Caki2 (cell line): ENCODE measurements around the gene LONP2. TPM values are rescaled to one million over a fixed set of nuclear protein-coding genes. Genes with fewer than 3 reads are reported as not detected.

Source experiments
- DNase-seq: peaks from one replicate; pipeline ENCODE4 v3.0.0-alpha.2; 2015; ENCODE audit warnings: low read depth
- in situ Hi-C: cut with HindIII; loops from 2 replicates; pipeline ENCODE4 v1.10.0; 2016; ENCODE audit warnings: low sequenced_read_pairs, low pct_unique_long_range_greater_than_20kb, mixed read lengths
- total RNA-seq: library from RNA; depleted of rRNA; stranded (reverse); fragments of >200 nt; shearing (Covaris generic); gene quantifications from 2 replicates; pipeline ENCODE4 v1.2.3, GENCODE V29; 2014; ENCODE audit warnings: low replicate concordance; rRNA removed

Gene LONP2
- total RNA-seq: 27.9 and 28.7 TPM in 2 replicates

GRCh38 chr16:48244080-48244862 lies at the start of gene LONP2:
TSS of gene LONP2 (plus strand) at chr16:48244300. CDS start at chr16:48244389, 89 bp downstream.
- peak; percentile 78 for DNase-seq
- in situ Hi-C loops: no loop called here

GRCh38 chr16:48194828-48195556 lies 49.1 kb upstream of the LONP2 start:
- DNase-seq: peak; percentile 18
- in situ Hi-C loops: no loop called here

GRCh38 chr16:48197294-48197693 lies 46.8 kb upstream of the LONP2 start:
- no peak for DNase-seq
- in situ Hi-C loops: no loop called here

GRCh38 chr16:48201515-48202201 lies 42.4 kb upstream of the LONP2 start:
- DNase-seq: no peak
- in situ Hi-C loops: no loop called here

- in situ Hi-C loops: no loop called here
- DNase-seq: no peak
Observed at GRCh38 chr16:48203974-48204824, 39.9 kb upstream of the LONP2 start.

- DNase-seq: no peak
- in situ Hi-C loops: no loop called here
Observed at GRCh38 chr16:48204825-48205151, 39.3 kb upstream of the LONP2 start.

- in situ Hi-C loops: no loop called here
- DNase-seq: no peak
Observed at GRCh38 chr16:48206594-48207242, 37.4 kb upstream of the LONP2 start.

- in situ Hi-C loops: no loop called here
- DNase-seq: no peak
Observed at GRCh38 chr16:48210747-48211146, 33.4 kb upstream of the LONP2 start.

GRCh38 chr16:48212033-48212432 lies 32.1 kb upstream of the LONP2 start:
- DNase-seq: no peak
- in situ Hi-C loops: no loop called here

GRCh38 chr16:48215738-48216137 lies 28.4 kb upstream of the LONP2 start:
- DNase-seq: no peak
- in situ Hi-C loops: no loop called here

- DNase-seq: no peak
- in situ Hi-C loops: no loop called here
Observed at GRCh38 chr16:48217708-48218107, 26.4 kb upstream of the LONP2 start.

- in situ Hi-C loops: no loop called here
Observed at GRCh38 chr16:48218473-48218872, 25.6 kb upstream of the LONP2 start.

GRCh38 chr16:48220891-48221290 lies 23.2 kb upstream of the LONP2 start:
- DNase-seq: no peak
- in situ Hi-C loops: no loop called here

More at GRCh38 chr16:48218473-48218872, 25.6 kb upstream of the LONP2 start:
- no peak for DNase-seq

- in situ Hi-C loops: no loop called here
- no peak for DNase-seq
Observed at GRCh38 chr16:48223490-48223889, 20.6 kb upstream of the LONP2 start.

- in situ Hi-C loops: no loop called here
- DNase-seq: no peak
Observed at GRCh38 chr16:48225456-48225855, 18.6 kb upstream of the LONP2 start.

- no peak for DNase-seq
- in situ Hi-C loops: no loop called here
Observed at GRCh38 chr16:48231727-48232492, 12.2 kb upstream of the LONP2 start.

- in situ Hi-C loops: no loop called here
- no peak for DNase-seq
Observed at GRCh38 chr16:48232493-48233040, 11.5 kb upstream of the LONP2 start.
